GM21529 (cell line): ENCODE data around the gene LRRC27.
"Not testable (repeated sequence)": the region's sequence is repeated elsewhere in the genome, so short reads cannot be mapped to it uniquely, and the experiment has no call there.

Experiments used
- ATAC-seq: cut with Tn5 transposase; IDR thresholded peaks from one replicate; pipeline ENCODE4 v1.9.1; 2021; ENCODE audit not compliant: unreplicated experiment

LRRC27 gene

GRCh38 chr10:132331601-132332432, at the start of gene LRRC27:
Gene LRRC27, plus strand, starts transcription at chr10:132332193. Its CDS starts 1,332 bp downstream, at chr10:132333525.
- peak; percentile 82 for ATAC-seq

DNA sequence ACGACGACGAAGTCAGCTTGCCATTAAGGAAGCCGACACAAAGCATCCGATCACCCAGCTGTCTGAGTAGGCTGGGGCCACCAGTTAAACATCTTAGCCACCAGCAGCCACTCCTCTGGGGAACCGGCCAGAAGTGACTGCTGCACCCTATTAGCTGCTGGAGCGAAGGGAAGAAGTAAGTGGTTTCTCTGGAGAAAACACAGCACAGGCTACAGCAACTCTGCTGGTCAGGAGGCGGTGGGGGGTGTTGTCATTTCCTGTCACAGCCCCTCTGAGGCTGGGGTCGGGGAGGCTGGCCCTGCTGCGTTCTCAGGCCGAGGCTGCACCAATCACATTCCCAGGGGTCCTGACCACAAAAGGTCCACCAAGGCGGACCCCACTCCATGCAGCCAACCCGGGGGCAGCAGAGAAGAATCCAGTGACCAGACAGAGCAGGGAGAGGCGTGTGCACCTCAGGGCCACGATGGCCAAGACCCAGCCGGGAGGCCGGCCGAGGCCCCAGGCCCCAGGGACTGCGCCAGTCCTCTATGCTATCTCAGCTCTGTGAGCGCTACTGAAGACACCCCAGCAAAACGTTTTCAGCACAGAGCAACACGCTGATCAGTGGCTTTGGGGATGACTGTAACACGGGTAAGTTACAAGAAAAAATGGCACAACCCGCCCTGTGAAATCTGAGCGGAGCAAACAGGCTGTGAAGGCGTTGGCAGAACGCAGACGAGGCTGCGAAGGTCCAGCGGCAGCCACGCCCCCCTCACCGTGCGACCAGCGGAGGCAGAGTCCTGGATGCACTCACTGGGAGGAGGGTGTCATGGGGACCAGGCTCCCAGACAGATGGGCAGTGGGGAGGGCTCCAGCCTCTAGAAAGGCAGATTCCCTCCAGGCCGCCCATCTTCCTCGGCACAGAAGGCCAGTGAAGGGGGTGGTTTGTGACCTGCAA, 49.1 kb upstream of the LRRC27 start:
- no peak for ATAC-seq

DNA sequence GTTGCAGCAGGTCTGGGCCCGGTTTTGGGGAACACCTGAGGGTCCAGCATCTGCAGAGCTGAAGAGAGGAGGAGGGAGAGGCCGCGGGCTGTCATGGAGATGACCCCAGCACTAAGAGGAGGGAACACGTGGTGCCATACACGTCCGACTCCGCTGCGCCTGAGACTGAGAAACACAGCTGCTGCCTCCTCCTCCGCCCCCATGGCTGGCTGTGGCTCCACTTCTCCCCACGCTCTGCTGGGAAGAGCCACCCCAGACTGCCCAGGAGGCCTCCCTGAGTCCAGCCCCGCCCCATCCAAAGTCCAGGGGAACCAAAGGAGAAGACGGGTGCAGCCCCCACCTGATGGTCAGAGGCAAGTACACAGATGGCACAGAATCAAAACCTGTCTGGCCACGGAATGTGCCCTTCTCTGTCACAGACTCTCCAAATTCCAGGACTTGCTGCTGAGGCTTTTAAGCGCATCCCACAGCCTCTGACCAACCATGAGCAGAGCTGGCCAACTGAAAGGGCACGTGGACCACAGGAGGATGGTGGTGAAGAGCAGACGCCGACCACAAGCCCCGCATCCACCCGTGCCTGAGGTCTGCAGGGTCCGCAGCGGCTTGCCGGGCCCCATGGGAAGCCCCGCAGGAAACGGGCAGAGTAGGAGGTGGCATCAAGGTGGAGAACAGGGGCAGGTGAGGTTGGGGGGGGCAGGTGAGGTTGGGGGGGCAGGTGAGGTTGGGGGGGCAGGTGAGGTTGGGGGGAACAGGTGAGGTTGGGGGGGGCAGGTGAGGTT, 48.2 kb upstream of the LRRC27 start:
- no peak for ATAC-seq

- no peak for ATAC-seq
Measured at GRCh38 chr10:132289439-132289838, 42.6 kb upstream of the LRRC27 start.

- ATAC-seq: no peak
Measured at GRCh38 chr10:132290631-132291030, 41.4 kb upstream of the LRRC27 start.

- ATAC-seq: no peak
Measured at GRCh38 chr10:132291826-132292225, 40.2 kb upstream of the LRRC27 start.

GRCh38 chr10:132292287-132293200, 39.4 kb upstream of the LRRC27 start:
- ATAC-seq: no peak

DNA sequence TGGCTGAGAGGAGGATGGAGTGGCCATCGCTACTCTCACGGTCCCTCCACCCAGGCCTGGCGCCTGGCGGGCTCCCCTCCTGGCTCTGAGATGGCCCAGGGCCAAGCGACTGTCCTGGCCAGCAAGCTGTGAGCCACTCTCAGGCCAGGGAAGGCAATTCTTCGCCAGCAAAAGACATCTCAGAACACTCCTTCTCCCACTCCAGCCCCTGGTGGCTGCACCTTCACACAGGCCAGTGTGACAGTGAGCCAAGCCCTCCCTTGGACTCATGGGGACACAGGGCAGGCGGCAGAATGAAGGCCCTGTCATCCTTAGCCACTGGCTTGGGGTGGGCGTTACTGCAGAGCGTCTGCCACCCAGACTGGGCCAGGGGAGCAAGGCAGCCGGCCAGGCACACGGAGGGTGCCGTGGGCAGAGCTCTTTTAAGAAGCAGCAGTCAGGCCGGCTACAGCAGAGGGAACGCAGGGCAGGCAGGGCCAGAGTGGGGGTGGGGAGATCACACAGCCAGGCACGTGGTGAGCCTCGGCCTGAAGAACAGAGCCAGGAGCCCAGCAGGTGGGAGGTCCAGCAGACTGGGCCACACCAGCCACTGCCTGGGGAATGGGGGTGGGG, 38.7 kb upstream of the LRRC27 start:
- no peak for ATAC-seq

- ATAC-seq: no peak
Measured at GRCh38 chr10:132293813-132294520, 38.0 kb upstream of the LRRC27 start.

- no peak for ATAC-seq
Measured at GRCh38 chr10:132294561-132295318, 37.3 kb upstream of the LRRC27 start.

- ATAC-seq: not testable (repeated sequence)
Measured at GRCh38 chr10:132295481-132295880, 36.5 kb upstream of the LRRC27 start.

DNA sequence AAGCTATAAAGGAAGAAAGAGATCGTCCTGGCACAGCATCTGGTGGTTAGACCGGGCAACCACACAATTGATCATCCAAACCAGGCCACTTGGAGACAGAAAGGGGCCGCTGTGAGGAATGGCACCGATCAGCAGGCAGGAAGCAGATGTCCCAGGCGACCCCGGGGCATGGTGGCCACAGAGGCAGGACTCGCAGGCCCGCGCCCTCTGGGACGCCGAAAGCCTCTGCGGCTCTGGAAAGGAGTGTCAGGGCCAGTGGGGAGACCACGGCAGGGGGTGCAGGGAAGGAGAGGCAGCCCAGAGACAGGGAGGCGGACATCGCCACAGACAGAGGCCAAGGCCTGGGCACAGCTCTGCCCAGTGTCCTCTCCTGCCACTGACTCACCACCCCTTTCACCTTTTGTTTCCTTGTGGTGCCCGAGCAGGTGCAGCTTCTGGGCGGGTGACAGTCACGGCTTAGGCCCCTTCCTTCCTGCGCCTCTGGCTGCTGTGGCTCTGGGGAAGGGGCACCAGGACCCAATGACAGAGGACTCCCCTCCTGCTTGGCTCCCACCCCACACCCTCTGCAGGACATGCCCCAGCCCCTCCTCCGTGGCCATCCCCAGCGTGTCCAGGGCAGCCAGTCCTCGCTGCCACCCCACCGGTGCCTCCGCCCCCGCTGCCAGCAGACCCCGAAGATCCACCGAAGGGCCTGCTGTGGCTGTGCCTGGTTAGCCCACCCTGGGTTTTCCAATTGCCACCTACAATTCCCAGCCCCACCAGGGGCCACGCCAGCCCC, 35.1 kb upstream of the LRRC27 start:
- no peak for ATAC-seq

GRCh38 chr10:132297526-132297925, 34.5 kb upstream of the LRRC27 start:
- ATAC-seq: no peak

GRCh38 chr10:132298038-132298881, 33.7 kb upstream of the LRRC27 start:
- no peak for ATAC-seq

GRCh38 chr10:132299371-132300336, 32.3 kb upstream of the LRRC27 start:
- no peak for ATAC-seq
